LNCAP (cell line): ENCODE data around the gene NTM.

Source experiments
- CTCF ChIP-seq: fragments of 450-650 bp; IDR thresholded peaks from 2 replicates; pipeline ENCODE4 v1.5.1; 2017; ENCODE audit warnings: mild to moderate bottlenecking

NTM gene

GRCh38 chr11:131932584-131933325 is 562.3 kb downstream of the NTM start:
- TF ChIP-seq CTCF, result no peak

GRCh38 chr11:131934006-131934405 is 563.6 kb downstream of the NTM start:
- no peak for TF ChIP-seq CTCF

GRCh38 chr11:131938351-131938751 is 567.9 kb downstream of the NTM start:
- TF ChIP-seq CTCF, result no peak

- TF ChIP-seq CTCF, result no peak
Observed at GRCh38 chr11:131940126-131940525, 569.7 kb downstream of the NTM start.

GRCh38 chr11:131942878-131943277 is 572.5 kb downstream of the NTM start:
- TF ChIP-seq CTCF, result no peak

GRCh38 chr11:131943295-131943694 is 572.9 kb downstream of the NTM start:
- no peak for TF ChIP-seq CTCF

GRCh38 chr11:131944736-131945135 is 574.3 kb downstream of the NTM start:
- TF ChIP-seq CTCF, result no peak

- no peak for TF ChIP-seq CTCF
Observed at GRCh38 chr11:131945706-131946105, 575.3 kb downstream of the NTM start.
